Measurements from ENCODE around the gene MYRF. TPM values are rescaled to one million over a fixed set of nuclear protein-coding genes. Genes with fewer than 3 reads are reported as not detected.

MYRF gene
- polyA plus RNA-seq, 2 donors = 0.18 to 1.3 TPM

- H3K27me3 ChIP-seq (ENCODE audit: control insufficient read depth in 1 of 2, insufficient read depth in 2 of 2, low read length in 2 of 2) = no peaks in the 10 kb centered on the region
- peaks cover 3 to 25% of the 10 kb centered on the region in 2 donors for H3K4me1 ChIP-seq (ENCODE audit: control insufficient read depth in 2 of 2, insufficient read depth in 2 of 2, low read length in 1 of 2)
- peak overlapping the region; percentile 34 to 58 for H3K4me3 ChIP-seq (ENCODE audit: low read depth in 1 of 2, low read length in 2 of 2)
- H3K36me3 ChIP-seq (ENCODE audit: control insufficient read depth in 2 of 2, insufficient read depth in 2 of 2, low read length in 1 of 2) = no peaks in the 10 kb centered on the region
- WGBS, 2 donors = 1% methylated on average over 61 to 69 of the region's 69 CpGs
- peak overlapping the region; percentile 79 to 91 for H3K27ac ChIP-seq (ENCODE audit: low read depth in 2 of 2, low read length in 1 of 2)
- H3K9me3 ChIP-seq (ENCODE audit: control insufficient read depth in 2 of 2, insufficient read depth in 1 of 2, low read depth in 1 of 2, low read length in 1 of 2) = no peaks in the 10 kb centered on the region
Measured at GRCh38 chr11:61815790-61816735, 63.6 kb downstream of the MYRF start.

GRCh38 chr11:61816736-61817455 lies 64.5 kb downstream of the MYRF start, which contains the start of gene FADS1:
FADS1 (minus strand) TSS chr11:61817003; CDS start chr11:61816929, 74 bp downstream.
- Histone ChIP-seq H3K9me3 (ENCODE audit: control insufficient read depth in 2 of 2, insufficient read depth in 1 of 2, low read depth in 1 of 2, low read length in 1 of 2) (no peaks in the 10 kb centered on the region), H3K4me1 (ENCODE audit: control insufficient read depth in 2 of 2, insufficient read depth in 2 of 2, low read length in 1 of 2) (peaks cover 3 to 25% of the 10 kb centered on the region in 2 donors), H3K36me3 (ENCODE audit: control insufficient read depth in 2 of 2, insufficient read depth in 2 of 2, low read length in 1 of 2) (no peaks in the 10 kb centered on the region), H3K27me3 (ENCODE audit: control insufficient read depth in 1 of 2, insufficient read depth in 2 of 2, low read length in 2 of 2) (no peaks in the 10 kb centered on the region), H3K27ac (ENCODE audit: low read depth in 2 of 2, low read length in 1 of 2) (peak within 1 kb of the TSS; percentile 79 to 91), H3K4me3 (ENCODE audit: low read depth in 1 of 2, low read length in 2 of 2) (peak within 1 kb of the TSS; percentile 34 to 58)
- WGBS, 2 donors = 1 to 2% methylated on average over 66 to 73 of the region's 73 CpGs

GRCh38 chr11:61817471-61818202 lies 65.2 kb downstream of the MYRF start:
- WGBS, 2 donors = 71 to 79% methylated on average over 6 of the region's 6 CpGs
- Histone ChIP-seq H3K27ac (ENCODE audit: low read depth in 2 of 2, low read length in 1 of 2) (no peak overlapping the region), H3K36me3 (ENCODE audit: control insufficient read depth in 2 of 2, insufficient read depth in 2 of 2, low read length in 1 of 2) (no peaks in the 10 kb centered on the region), H3K4me1 (ENCODE audit: control insufficient read depth in 2 of 2, insufficient read depth in 2 of 2, low read length in 1 of 2) (peaks cover 3 to 22% of the 10 kb centered on the region in 2 donors), H3K27me3 (ENCODE audit: control insufficient read depth in 1 of 2, insufficient read depth in 2 of 2, low read length in 2 of 2) (no peaks in the 10 kb centered on the region), H3K9me3 (ENCODE audit: control insufficient read depth in 2 of 2, insufficient read depth in 1 of 2, low read depth in 1 of 2, low read length in 1 of 2) (no peaks in the 10 kb centered on the region), H3K4me3 (ENCODE audit: low read depth in 1 of 2, low read length in 2 of 2) (no peak overlapping the region)

GRCh38 chr11:61820174-61820573 lies 67.7 kb downstream of the MYRF start:
- Histone ChIP-seq H3K27ac (ENCODE audit: low read depth in 2 of 2, low read length in 1 of 2) (peak overlapping the region; percentile 78 to 82), H3K4me1 (ENCODE audit: control insufficient read depth in 2 of 2, insufficient read depth in 2 of 2, low read length in 1 of 2) (peaks cover 3 to 14% of the 10 kb centered on the region in 2 donors)

GRCh38 chr11:61826930-61827570 lies 74.6 kb downstream of the MYRF start:
- peaks cover 0 to 4% of the 10 kb centered on the region in 2 donors for H3K27me3 ChIP-seq (ENCODE audit: control insufficient read depth in 1 of 2, insufficient read depth in 2 of 2, low read length in 2 of 2)
- H3K9me3 ChIP-seq (ENCODE audit: control insufficient read depth in 2 of 2, insufficient read depth in 1 of 2, low read depth in 1 of 2, low read length in 1 of 2) = no peaks in the 10 kb centered on the region
- 31 to 38% methylated on average over 23 of the region's 23 CpGs for WGBS, 2 donors
- peak overlapping the region; percentile 76 to 80 for H3K27ac ChIP-seq (ENCODE audit: low read depth in 2 of 2, low read length in 1 of 2)
- peaks cover 3 to 13% of the 10 kb centered on the region in 2 donors for H3K4me1 ChIP-seq (ENCODE audit: control insufficient read depth in 2 of 2, insufficient read depth in 2 of 2, low read length in 1 of 2)
- H3K36me3 ChIP-seq (ENCODE audit: control insufficient read depth in 2 of 2, insufficient read depth in 2 of 2, low read length in 1 of 2) = no peaks in the 10 kb centered on the region
- H3K4me3 ChIP-seq (ENCODE audit: low read depth in 1 of 2, low read length in 2 of 2) = peak overlapping the region; percentile 48 to 65

More at GRCh38 chr11:61820174-61820573, 67.7 kb downstream of the MYRF start:
- no peaks in the 10 kb centered on the region for H3K27me3 ChIP-seq (ENCODE audit: control insufficient read depth in 1 of 2, insufficient read depth in 2 of 2, low read length in 2 of 2)
- H3K4me3 ChIP-seq (ENCODE audit: low read depth in 1 of 2, low read length in 2 of 2) = no peak overlapping the region
- 45 to 59% methylated on average over 2 of the region's 2 CpGs for WGBS, 2 donors
- H3K36me3 ChIP-seq (ENCODE audit: control insufficient read depth in 2 of 2, insufficient read depth in 2 of 2, low read length in 1 of 2) = no peaks in the 10 kb centered on the region
- no peaks in the 10 kb centered on the region for H3K9me3 ChIP-seq (ENCODE audit: control insufficient read depth in 2 of 2, insufficient read depth in 1 of 2, low read depth in 1 of 2, low read length in 1 of 2)

- H3K27me3 ChIP-seq (ENCODE audit: control insufficient read depth in 1 of 2, insufficient read depth in 2 of 2, low read length in 2 of 2) = peaks cover 0 to 4% of the 10 kb centered on the region in 2 donors
- H3K27ac ChIP-seq (ENCODE audit: low read depth in 2 of 2, low read length in 1 of 2) = peak within 1 kb of the TSS; percentile 76 to 80
- peaks cover 3 to 13% of the 10 kb centered on the region in 2 donors for H3K4me1 ChIP-seq (ENCODE audit: control insufficient read depth in 2 of 2, insufficient read depth in 2 of 2, low read length in 1 of 2)
- no peaks in the 10 kb centered on the region for H3K36me3 ChIP-seq (ENCODE audit: control insufficient read depth in 2 of 2, insufficient read depth in 2 of 2, low read length in 1 of 2)
- no peaks in the 10 kb centered on the region for H3K9me3 ChIP-seq (ENCODE audit: control insufficient read depth in 2 of 2, insufficient read depth in 1 of 2, low read depth in 1 of 2, low read length in 1 of 2)
- peak within 1 kb of the TSS; percentile 48 to 65 for H3K4me3 ChIP-seq (ENCODE audit: low read depth in 1 of 2, low read length in 2 of 2)
- 1% methylated on average over 79 to 83 of the region's 83 CpGs for WGBS, 2 donors
Measured at GRCh38 chr11:61827571-61828378, 75.3 kb downstream of the MYRF start, which contains the start of gene FADS2. FADS2 (plus strand) TSS chr11:61828300; CDS start chr11:61828391, 91 bp downstream.

- H3K4me1 ChIP-seq (ENCODE audit: control insufficient read depth in 2 of 2, insufficient read depth in 2 of 2, low read length in 1 of 2) = peaks cover 3 to 13% of the 10 kb centered on the region in 2 donors
- 1% methylated on average over 16 of the region's 16 CpGs for WGBS, 2 donors
- peak overlapping the region; percentile 48 to 65 for H3K4me3 ChIP-seq (ENCODE audit: low read depth in 1 of 2, low read length in 2 of 2)
- H3K27ac ChIP-seq (ENCODE audit: low read depth in 2 of 2, low read length in 1 of 2) = peak overlapping the region; percentile 76 to 80
- no peaks in the 10 kb centered on the region for H3K9me3 ChIP-seq (ENCODE audit: control insufficient read depth in 2 of 2, insufficient read depth in 1 of 2, low read depth in 1 of 2, low read length in 1 of 2)
- no peaks in the 10 kb centered on the region for H3K36me3 ChIP-seq (ENCODE audit: control insufficient read depth in 2 of 2, insufficient read depth in 2 of 2, low read length in 1 of 2)
- H3K27me3 ChIP-seq (ENCODE audit: control insufficient read depth in 1 of 2, insufficient read depth in 2 of 2, low read length in 2 of 2) = peaks cover 0 to 4% of the 10 kb centered on the region in 2 donors
Measured at GRCh38 chr11:61828379-61828628, 75.9 kb downstream of the MYRF start.

- WGBS, 2 donors = 3 to 4% methylated on average over 55 of the region's 55 CpGs
- peaks cover 3 to 13% of the 10 kb centered on the region in 2 donors for H3K4me1 ChIP-seq (ENCODE audit: control insufficient read depth in 2 of 2, insufficient read depth in 2 of 2, low read length in 1 of 2)
- H3K36me3 ChIP-seq (ENCODE audit: control insufficient read depth in 2 of 2, insufficient read depth in 2 of 2, low read length in 1 of 2) = no peaks in the 10 kb centered on the region
- peaks cover 0 to 4% of the 10 kb centered on the region in 2 donors for H3K27me3 ChIP-seq (ENCODE audit: control insufficient read depth in 1 of 2, insufficient read depth in 2 of 2, low read length in 2 of 2)
- peak overlapping the region; percentile 48 to 65 for H3K4me3 ChIP-seq (ENCODE audit: low read depth in 1 of 2, low read length in 2 of 2)
- H3K27ac ChIP-seq (ENCODE audit: low read depth in 2 of 2, low read length in 1 of 2) = peak overlapping the region; percentile 76 to 80
- no peaks in the 10 kb centered on the region for H3K9me3 ChIP-seq (ENCODE audit: control insufficient read depth in 2 of 2, insufficient read depth in 1 of 2, low read depth in 1 of 2, low read length in 1 of 2)
Measured at GRCh38 chr11:61828629-61829407, 76.4 kb downstream of the MYRF start.
